Dendritic cell treated with granulocyte-macrophage colony-stimulating factor and Interleukin-4, amounts not matched to agents 40 ng/mL and 50 ng/mL, for 4 days (primary cell): ENCODE results near the gene UNC13C.

Source experiments
- H3K27ac Mint-ChIP-seq: one replicate; pipeline ENCODE4 v1.8.0; 2022; ENCODE audit warnings: mild to moderate bottlenecking, mixed read lengths
- H3K27me3 Mint-ChIP-seq: one replicate; pipeline ENCODE4 v1.8.0; 2022; ENCODE audit warnings: mild to moderate bottlenecking, mixed read lengths
- H3K36me3 Mint-ChIP-seq: one replicate; pipeline ENCODE4 v1.8.0; 2022; ENCODE audit warnings: low read depth, mixed read lengths
- H3K4me1 Mint-ChIP-seq: one replicate; pipeline ENCODE4 v1.8.0; 2022; ENCODE audit warnings: low read depth, mixed read lengths
- H3K4me3 Mint-ChIP-seq: one replicate; pipeline ENCODE4 v1.8.0; 2022; ENCODE audit warnings: mild to moderate bottlenecking, moderate library complexity, mixed read lengths
- H3K9me3 Mint-ChIP-seq: one replicate; pipeline ENCODE4 v1.8.0; 2022; ENCODE audit warnings: mixed read lengths
- intact Hi-C: fragments of 100-400 bp; cut with micrococcal nuclease; formaldehyde crosslinking; loops from one replicate; pipeline ENCODE4 v1.15.0; 2022

Gene UNC13C

GRCh38 chr15:54102704-54103103 lies 124.5 kb downstream of the UNC13C start:
- Mint-ChIP-seq H3K4me1 (no peaks in the 10 kb centered on the region), H3K36me3 (no peaks in the 10 kb centered on the region), H3K9me3 (no peaks in the 10 kb centered on the region), H3K4me3 (no peak overlapping the region), H3K27me3 (no peaks in the 10 kb centered on the region), H3K27ac (no peak overlapping the region)
- intact Hi-C loops: no loop called here

GRCh38 chr15:54109014-54109413 lies 130.8 kb downstream of the UNC13C start:
- H3K36me3 Mint-ChIP-seq: no peaks in the 10 kb centered on the region
- H3K27ac Mint-ChIP-seq: no peak overlapping the region
- no peaks in the 10 kb centered on the region for H3K4me1 Mint-ChIP-seq
- no peak overlapping the region for H3K4me3 Mint-ChIP-seq
- H3K9me3 Mint-ChIP-seq: no peaks in the 10 kb centered on the region
- H3K27me3 Mint-ChIP-seq: no peaks in the 10 kb centered on the region
- intact Hi-C loops: no loop called here

- Mint-ChIP-seq H3K36me3 (no peaks in the 10 kb centered on the region), H3K9me3 (no peaks in the 10 kb centered on the region), H3K4me3 (no peak overlapping the region), H3K4me1 (peaks cover 11% of the 10 kb centered on the region), H3K27ac (no peak overlapping the region), H3K27me3 (no peaks in the 10 kb centered on the region)
- intact Hi-C loops: no loop called here
These were observed 140.8 kb downstream of the UNC13C start for GRCh38 chr15:54119051-54119450.

- peaks cover 11% of the 10 kb centered on the region for H3K4me1 Mint-ChIP-seq
- intact Hi-C loops: no loop called here
- H3K4me3 Mint-ChIP-seq: no peak overlapping the region
- H3K36me3 Mint-ChIP-seq: no peaks in the 10 kb centered on the region
- H3K9me3 Mint-ChIP-seq: no peaks in the 10 kb centered on the region
- no peaks in the 10 kb centered on the region for H3K27me3 Mint-ChIP-seq
- H3K27ac Mint-ChIP-seq: no peak overlapping the region
These were observed 142.8 kb downstream of the UNC13C start for GRCh38 chr15:54120949-54121463.

- Mint-ChIP-seq H3K27me3 (no peaks in the 10 kb centered on the region), H3K27ac (no peak overlapping the region), H3K4me3 (no peak overlapping the region), H3K4me1 (no peaks in the 10 kb centered on the region), H3K36me3 (no peaks in the 10 kb centered on the region), H3K9me3 (no peaks in the 10 kb centered on the region)
- intact Hi-C loops: no loop called here
These were observed 149.3 kb downstream of the UNC13C start for GRCh38 chr15:54127574-54127973.

GRCh38 chr15:54131410-54131809 lies 153.2 kb downstream of the UNC13C start:
- no peaks in the 10 kb centered on the region for H3K4me1 Mint-ChIP-seq

GRCh38 chr15:54149115-54149531 lies 170.9 kb downstream of the UNC13C start:
- Mint-ChIP-seq H3K36me3 (no peaks in the 10 kb centered on the region), H3K4me1 (peaks cover 16% of the 10 kb centered on the region), H3K9me3 (no peaks in the 10 kb centered on the region), H3K27ac (no peak overlapping the region), H3K4me3 (no peak overlapping the region), H3K27me3 (peaks cover 26% of the 10 kb centered on the region)
- intact Hi-C loops: no loop called here

More at GRCh38 chr15:54131410-54131809, 153.2 kb downstream of the UNC13C start:
- intact Hi-C loops: no loop called here
- H3K4me3 Mint-ChIP-seq: no peak overlapping the region
- no peaks in the 10 kb centered on the region for H3K36me3 Mint-ChIP-seq
- H3K9me3 Mint-ChIP-seq: no peaks in the 10 kb centered on the region
- no peaks in the 10 kb centered on the region for H3K27me3 Mint-ChIP-seq
- no peak overlapping the region for H3K27ac Mint-ChIP-seq

- intact Hi-C loops: no loop called here
- H3K4me3 Mint-ChIP-seq: no peak overlapping the region
- no peaks in the 10 kb centered on the region for H3K36me3 Mint-ChIP-seq
These were observed 172.0 kb downstream of the UNC13C start for GRCh38 chr15:54150255-54150654.

GRCh38 chr15:54159012-54159411 lies 180.8 kb downstream of the UNC13C start:
- intact Hi-C loops: no loop called here
- Mint-ChIP-seq H3K4me3 (no peak overlapping the region), H3K27ac (no peak overlapping the region), H3K4me1 (no peaks in the 10 kb centered on the region), H3K9me3 (no peaks in the 10 kb centered on the region), H3K36me3 (no peaks in the 10 kb centered on the region), H3K27me3 (peaks cover 16% of the 10 kb centered on the region)

More at GRCh38 chr15:54150255-54150654, 172.0 kb downstream of the UNC13C start:
- no peaks in the 10 kb centered on the region for H3K9me3 Mint-ChIP-seq
- H3K27ac Mint-ChIP-seq: no peak overlapping the region
- H3K27me3 Mint-ChIP-seq: peaks cover 29% of the 10 kb centered on the region
- H3K4me1 Mint-ChIP-seq: peaks cover 16% of the 10 kb centered on the region

GRCh38 chr15:54187325-54187724 lies 209.1 kb downstream of the UNC13C start:
- Mint-ChIP-seq H3K9me3 (peaks cover 16% of the 10 kb centered on the region), H3K27ac (no peak overlapping the region), H3K4me3 (no peak overlapping the region), H3K36me3 (no peaks in the 10 kb centered on the region), H3K4me1 (no peaks in the 10 kb centered on the region), H3K27me3 (no peaks in the 10 kb centered on the region)
- intact Hi-C loops: no loop called here

- no peaks in the 10 kb centered on the region for H3K4me1 Mint-ChIP-seq
- intact Hi-C loops: no loop called here
- H3K9me3 Mint-ChIP-seq: peaks cover 50% of the 10 kb centered on the region
- no peaks in the 10 kb centered on the region for H3K36me3 Mint-ChIP-seq
- no peak overlapping the region for H3K27ac Mint-ChIP-seq
- H3K27me3 Mint-ChIP-seq: no peaks in the 10 kb centered on the region
- H3K4me3 Mint-ChIP-seq: no peak overlapping the region
These were observed 219.8 kb downstream of the UNC13C start for GRCh38 chr15:54197995-54198394.

GRCh38 chr15:54206586-54207321 lies 228.5 kb downstream of the UNC13C start:
- Mint-ChIP-seq H3K4me1 (no peaks in the 10 kb centered on the region), H3K4me3 (no peak overlapping the region), H3K36me3 (no peaks in the 10 kb centered on the region), H3K9me3 (peaks cover 13% of the 10 kb centered on the region), H3K27ac (no peak overlapping the region), H3K27me3 (no peaks in the 10 kb centered on the region)
- intact Hi-C loops: no loop called here

GRCh38 chr15:54208786-54209185 lies 230.5 kb downstream of the UNC13C start:
- no peak overlapping the region for H3K27ac Mint-ChIP-seq
- H3K4me3 Mint-ChIP-seq: no peak overlapping the region
- H3K9me3 Mint-ChIP-seq: no peaks in the 10 kb centered on the region
- intact Hi-C loops: no loop called here
- no peaks in the 10 kb centered on the region for H3K36me3 Mint-ChIP-seq
- H3K27me3 Mint-ChIP-seq: no peaks in the 10 kb centered on the region
- no peaks in the 10 kb centered on the region for H3K4me1 Mint-ChIP-seq

GRCh38 chr15:54212635-54213034 lies 234.4 kb downstream of the UNC13C start:
- no peaks in the 10 kb centered on the region for H3K27me3 Mint-ChIP-seq
- no peak overlapping the region for H3K27ac Mint-ChIP-seq
- intact Hi-C loops: no loop called here
- H3K9me3 Mint-ChIP-seq: no peaks in the 10 kb centered on the region
- no peak overlapping the region for H3K4me3 Mint-ChIP-seq
- no peaks in the 10 kb centered on the region for H3K4me1 Mint-ChIP-seq
- H3K36me3 Mint-ChIP-seq: no peaks in the 10 kb centered on the region

GRCh38 chr15:54226455-54226854 lies 248.2 kb downstream of the UNC13C start:
- no peaks in the 10 kb centered on the region for H3K4me1 Mint-ChIP-seq
- H3K27me3 Mint-ChIP-seq: no peaks in the 10 kb centered on the region
- H3K27ac Mint-ChIP-seq: no peak overlapping the region
- H3K9me3 Mint-ChIP-seq: peaks cover 56% of the 10 kb centered on the region
- no peaks in the 10 kb centered on the region for H3K36me3 Mint-ChIP-seq
- no peak overlapping the region for H3K4me3 Mint-ChIP-seq
- intact Hi-C loops: no loop called here
